Activated naive CD4-positive, alpha-beta T cell treated with anti-CD3 and anti-CD28 coated beads, Interleukin-2, amount 50 U/mL, for 72 hours (primary cell): Measurements from ENCODE around the gene BCR. TPM values are rescaled to one million over a fixed set of nuclear protein-coding genes. Genes with fewer than 3 reads are reported as not detected.

Source experiments
- ATAC-seq, 2 donors: fragments of 150-1000 bp; cut with Tn5 transposase; 2 replicates each; pipeline ENCODE4 v1.10.0; 2021; ENCODE audit warnings: mild to moderate bottlenecking in 2 of 2, moderate library complexity in 2 of 2
- DNase-seq, 2 donors: peaks; one replicate each; pipeline ENCODE4 v3.0.0; 2021 to 2022; ENCODE audit warnings: low spot score in 2 of 2
- H3K27ac Mint-ChIP-seq, 2 donors: one replicate each; pipeline ENCODE4 v1.8.0; 2022; ENCODE audit warnings: mild to moderate bottlenecking in 2 of 2, mixed read lengths in 2 of 2
- H3K36me3 Mint-ChIP-seq, 2 donors: one replicate each; pipeline ENCODE4 v1.8.0; 2022; ENCODE audit warnings: mixed read lengths in 2 of 2
- H3K9me3 Mint-ChIP-seq, 2 donors: one replicate each; pipeline ENCODE4 v1.8.0; 2022; ENCODE audit warnings: mixed read lengths in 2 of 2
- total RNA-seq, 2 donors: library from RNA; stranded (reverse); gene quantifications; one replicate each; pipeline ENCODE4 v1.2.3, GENCODE V29; 2022

Gene BCR
- total RNA-seq, 2 donors from 2014 or later: 44.9 to 63.7 TPM

GRCh38 chr22:23262518-23263332 is 82.4 kb downstream of the BCR start:
- no peak for ATAC-seq
- Mint-ChIP-seq H3K9me3 (no peaks in the 10 kb centered on the region), H3K27ac (peak overlapping the region in 1 of 2 donors; percentile 32), H3K36me3 (no peaks in the 10 kb centered on the region)
- no peak for DNase-seq

- Mint-ChIP-seq H3K27ac (peak overlapping the region; percentile 32 to 65), H3K9me3 (no peaks in the 10 kb centered on the region), H3K36me3 (no peaks in the 10 kb centered on the region)
- ATAC-seq (peak; percentile 84 to 87), DNase-seq (no peak)
Measured at GRCh38 chr22:23263651-23264555, 83.6 kb downstream of the BCR start.

- peak overlapping the region in 1 of 2 donors; percentile 32 for H3K27ac Mint-ChIP-seq
- H3K9me3 Mint-ChIP-seq: no peaks in the 10 kb centered on the region
- DNase-seq (no peak), ATAC-seq (no peak)
- no peaks in the 10 kb centered on the region for H3K36me3 Mint-ChIP-seq
Measured at GRCh38 chr22:23264610-23265367, 84.5 kb downstream of the BCR start.

- DNase-seq: no peak
- Mint-ChIP-seq H3K9me3 (no peaks in the 10 kb centered on the region), H3K36me3 (no peaks in the 10 kb centered on the region), H3K27ac (peak overlapping the region in 1 of 2 donors; percentile 30)
- no peak for ATAC-seq
Measured at GRCh38 chr22:23265368-23265700, 85.0 kb downstream of the BCR start.

GRCh38 chr22:23266780-23267179 is 86.5 kb downstream of the BCR start:
- no peaks in the 10 kb centered on the region for H3K36me3 Mint-ChIP-seq

GRCh38 chr22:23267226-23268043 is 87.1 kb downstream of the BCR start:
- Mint-ChIP-seq H3K9me3 (no peaks in the 10 kb centered on the region), H3K36me3 (no peaks in the 10 kb centered on the region), H3K27ac (peak overlapping the region in 1 of 2 donors; percentile 31)
- ATAC-seq (no peak), DNase-seq (no peak)

More at GRCh38 chr22:23266780-23267179, 86.5 kb downstream of the BCR start:
- H3K9me3 Mint-ChIP-seq: no peaks in the 10 kb centered on the region
- H3K27ac Mint-ChIP-seq: peak overlapping the region; percentile 24 to 77
- no peak for ATAC-seq
- DNase-seq: no peak

- Mint-ChIP-seq H3K27ac (peak overlapping the region in 1 of 2 donors; percentile 56), H3K36me3 (no peaks in the 10 kb centered on the region), H3K9me3 (no peaks in the 10 kb centered on the region)
- no peak for ATAC-seq
- no peak for DNase-seq
Measured at GRCh38 chr22:23268139-23268712, 87.9 kb downstream of the BCR start.

GRCh38 chr22:23268877-23269276 is 88.6 kb downstream of the BCR start:
- peak; percentile 34 to 39 for ATAC-seq
- Mint-ChIP-seq H3K9me3 (no peaks in the 10 kb centered on the region), H3K36me3 (no peaks in the 10 kb centered on the region), H3K27ac (peak overlapping the region; percentile 56 to 79)
- DNase-seq: no peak

- DNase-seq (no peak), ATAC-seq (no peak)
- peak overlapping the region; percentile 31 to 70 for H3K27ac Mint-ChIP-seq
- H3K36me3 Mint-ChIP-seq: no peaks in the 10 kb centered on the region
- H3K9me3 Mint-ChIP-seq: no peaks in the 10 kb centered on the region
Measured at GRCh38 chr22:23269441-23270211, 89.3 kb downstream of the BCR start.

- DNase-seq (no peak), ATAC-seq (no peak)
- no peaks in the 10 kb centered on the region for H3K36me3 Mint-ChIP-seq
- H3K27ac Mint-ChIP-seq: peak overlapping the region; percentile 50 to 70
- H3K9me3 Mint-ChIP-seq: no peaks in the 10 kb centered on the region
Measured at GRCh38 chr22:23270212-23270733, 90.0 kb downstream of the BCR start.

- Mint-ChIP-seq H3K9me3 (no peaks in the 10 kb centered on the region), H3K36me3 (no peaks in the 10 kb centered on the region), H3K27ac (peak overlapping the region in 1 of 2 donors; percentile 50)
- DNase-seq (no peak), ATAC-seq (no peak)
Measured at GRCh38 chr22:23270798-23271596, 90.7 kb downstream of the BCR start.

- H3K9me3 Mint-ChIP-seq: no peaks in the 10 kb centered on the region
- H3K36me3 Mint-ChIP-seq: no peaks in the 10 kb centered on the region
- H3K27ac Mint-ChIP-seq: no peak overlapping the region
- ATAC-seq: no peak
- DNase-seq: no peak
Measured at GRCh38 chr22:23271597-23271908, 91.2 kb downstream of the BCR start.

GRCh38 chr22:23272371-23272770 is 92.1 kb downstream of the BCR start:
- no peaks in the 10 kb centered on the region for H3K36me3 Mint-ChIP-seq
- no peaks in the 10 kb centered on the region for H3K9me3 Mint-ChIP-seq
- DNase-seq (no peak), ATAC-seq (no peak)
- H3K27ac Mint-ChIP-seq: peak overlapping the region in 1 of 2 donors; percentile 37

GRCh38 chr22:23272834-23273233 is 92.5 kb downstream of the BCR start:
- H3K36me3 Mint-ChIP-seq: no peaks in the 10 kb centered on the region
- DNase-seq: no peak
- ATAC-seq: no peak
- no peaks in the 10 kb centered on the region for H3K9me3 Mint-ChIP-seq
- peak overlapping the region; percentile 37 to 65 for H3K27ac Mint-ChIP-seq
